CD14-positive monocyte (primary cell): ENCODE results near the gene NBPF1. TPM values are rescaled to one million over a fixed set of nuclear protein-coding genes. Genes with fewer than 3 reads are reported as not detected.
"Not testable (repeated sequence)": the region's sequence is repeated elsewhere in the genome, so short reads cannot be mapped to it uniquely, and the experiment has no call there.

Experiments used
- DNase-seq, 3 donors: peaks; one replicate each; pipeline ENCODE4 v3.0.0-alpha.2; 2011 to 2022
- H2AFZ ChIP-seq: 2 replicates; pipeline ENCODE4 v1.6.0; 2012; ENCODE audit warnings: mild to moderate bottlenecking, low read depth, low read length, inconsistent platforms; ENCODE audit not compliant: insufficient read depth, poor library complexity, severe bottlenecking
- H3K27ac ChIP-seq, 2 donors: 1 replicate in 1 of 2; 2 replicates in 1 of 2; pipeline ENCODE4 v1.5.1; 2012 to 2013; ENCODE audit warnings: low read length in 2 of 2, control low read depth in 1 of 2, inconsistent platforms in 1 of 2, low read depth in 1 of 2, mild to moderate bottlenecking in 1 of 2
- H3K27me3 ChIP-seq, 2 donors: one replicate each; pipeline versions ENCODE4 v1.6.0 to v1.6.1; 2011 to 2013; ENCODE audit warnings: low read length in 2 of 2; ENCODE audit not compliant: control insufficient read depth in 2 of 2, insufficient read depth in 2 of 2
- H3K36me3 ChIP-seq, 2 donors: replicated peaks in 1 of 2; 1 replicate in 1 of 2; 2 replicates in 1 of 2; pipeline versions ENCODE4 v1.5.1 to v1.6.1; 2012 to 2013; ENCODE audit warnings: low read length in 2 of 2, control low read depth in 1 of 2, inconsistent platforms in 1 of 2, mild to moderate bottlenecking in 1 of 2; ENCODE audit not compliant: insufficient read depth in 2 of 2, control insufficient read depth in 1 of 2
- H3K4me1 ChIP-seq, 2 donors: 1 replicate in 1 of 2; 2 replicates in 1 of 2; pipeline versions ENCODE4 v1.5.1 to v1.6.1; 2012 to 2013; ENCODE audit warnings: low read length in 2 of 2, control low read depth in 1 of 2, inconsistent platforms in 1 of 2, mild to moderate bottlenecking in 1 of 2, moderate library complexity in 1 of 2; ENCODE audit not compliant: insufficient read depth in 2 of 2, control insufficient read depth in 1 of 2
- H3K4me2 ChIP-seq: replicated peaks from 2 replicates; pipeline ENCODE3; 2012; ENCODE audit warnings: low read length, moderate library complexity, mild to moderate bottlenecking; ENCODE audit not compliant: poor library complexity, severe bottlenecking; ENCODE audit errors: extremely low read depth
- H3K4me3 ChIP-seq, 3 experiments: fragments of 200-600 bp in 1 of 3; sonication (generic) in 1 of 3; replicated peaks in 1 of 3; 1 replicate in 2 of 3; 2 replicates in 1 of 3; pipeline ENCODE4 v1.5.1; 2011 to 2013; ENCODE audit warnings: low read length in 3 of 3, mild to moderate bottlenecking in 3 of 3, control low read depth in 2 of 3, low read depth in 2 of 3, inconsistent platforms in 1 of 3, moderate library complexity in 1 of 3
- H3K79me2 ChIP-seq: 2 replicates; pipeline ENCODE4 v1.6.0; 2012; ENCODE audit warnings: mild to moderate bottlenecking, control low read depth, inconsistent platforms, low read length, moderate library complexity; ENCODE audit not compliant: insufficient read depth
- H3K9ac ChIP-seq: 2 replicates; pipeline ENCODE4 v1.6.0; 2017; ENCODE audit warnings: low read length, mild to moderate bottlenecking; ENCODE audit not compliant: insufficient read depth, poor library complexity, severe bottlenecking
- H3K9me3 ChIP-seq, 2 donors: replicated peaks in 1 of 2; 1 replicate in 1 of 2; 2 replicates in 1 of 2; pipeline versions ENCODE4 v1.5.1 to v1.6.1; 2012 to 2013; ENCODE audit warnings: low read length in 2 of 2, control low read depth in 1 of 2; ENCODE audit not compliant: control insufficient read depth in 1 of 2, insufficient read depth in 1 of 2
- H4K20me1 ChIP-seq: 2 replicates; pipeline ENCODE4 v1.6.0; 2012; ENCODE audit warnings: mild to moderate bottlenecking, low read length, control low read depth, moderate library complexity; ENCODE audit not compliant: insufficient read depth
- H3K27ac Mint-ChIP-seq, 7 donors: one replicate each; pipeline ENCODE4 v1.8.0; 2020; ENCODE audit warnings: mild to moderate bottlenecking in 7 of 7, mixed read lengths in 7 of 7, moderate library complexity in 6 of 7, inconsistent platforms in 2 of 7
- H3K27me3 Mint-ChIP-seq, 3 donors: one replicate each; pipeline ENCODE4 v1.8.0; 2021 to 2022; ENCODE audit warnings: low read depth in 3 of 3, mild to moderate bottlenecking in 3 of 3, mixed read lengths in 3 of 3, moderate library complexity in 3 of 3, inconsistent platforms in 1 of 3
- H3K36me3 Mint-ChIP-seq, 2 donors: one replicate each; pipeline ENCODE4 v1.8.0; 2020; ENCODE audit warnings: mixed read lengths in 2 of 2, inconsistent platforms in 1 of 2, mild to moderate bottlenecking in 1 of 2
- H3K4me1 Mint-ChIP-seq: one replicate; pipeline ENCODE4 v1.8.0; 2020; ENCODE audit warnings: mild to moderate bottlenecking, mixed read lengths
- H3K4me3 Mint-ChIP-seq, 2 donors: one replicate each; pipeline ENCODE4 v1.8.0; 2020; ENCODE audit warnings: mild to moderate bottlenecking in 2 of 2, mixed read lengths in 2 of 2, moderate library complexity in 1 of 2
- H3K9me3 Mint-ChIP-seq, 7 donors: one replicate each; pipeline ENCODE4 v1.8.0; 2020 to 2022; ENCODE audit warnings: mixed read lengths in 7 of 7, mild to moderate bottlenecking in 6 of 7, moderate library complexity in 6 of 7, inconsistent platforms in 2 of 7
- WGBS: methylation state at CpG from one replicate; pipeline ENCODE4 v1.1.5; 2013; ENCODE audit warnings: missing lambda C conversion rate; ENCODE audit not compliant: insufficient coverage; 5-methylcytosine and 5-hydroxymethylcytosine counted together
- intact Hi-C, 2 donors: fragments of 100-400 bp; cut with micrococcal nuclease; formaldehyde crosslinking; loops; one replicate each; pipeline versions ENCODE4 v1.15.0 to v1.15.1; 2023
- polyA plus RNA-seq, 3 donors: library from polyadenylated mRNA; depleted of rRNA in 1 of 3; unstranded in 2 of 3; stranded (reverse) in 1 of 3; fragments of 300-500 nt in 2 of 3; fragments of >200 nt in 1 of 3; fragmentation: Illumina TruSeq in 2 of 3; gene quantifications; 1 replicate in 2 of 3; 2 replicates in 1 of 3; pipeline ENCODE4 v1.2.3, GENCODE V29; 2012 to 2021
- TF ChIP-seq, protein P1 (sequence below): fragments of 200-600 bp; IDR thresholded peaks from one replicate; pipeline ENCODE4 v1.8.0; 2022; ENCODE audit warnings: antibody characterized with exemption, mild to moderate bottlenecking

The NBPF1 gene
- polyA plus RNA-seq, 3 donors = 2.6 to 9.0 (median 4.3) TPM

- H2AFZ ChIP-seq = no peak overlapping the region
- H3K4me1 ChIP-seq = no peaks in the 10 kb centered on the region
- no peaks in the 10 kb centered on the region for H3K79me2 ChIP-seq
- intact Hi-C loops = no loop called here
- Mint-ChIP-seq H3K27ac (peak overlapping the region in 1 of 7 donors; percentile 45), H3K4me3 (no peak overlapping the region), H3K36me3 (peaks cover 64 to 81% of the 10 kb centered on the region in 2 donors), H3K4me1 (no peaks in the 10 kb centered on the region), H3K27me3 (peaks cover 0 to 3% (median 2%) of the 10 kb centered on the region in 3 donors), H3K9me3 (no peaks in the 10 kb centered on the region)
- H3K9ac ChIP-seq = no peak overlapping the region
- no peaks in the 10 kb centered on the region for H3K27me3 ChIP-seq
- no peaks in the 10 kb centered on the region for H3K9me3 ChIP-seq
- no peak overlapping the region for H3K27ac ChIP-seq
- H3K4me2 ChIP-seq = no peak overlapping the region
- no peak overlapping the region for H3K4me3 ChIP-seq
- 90% methylated on average over 19 of the region's 19 CpGs for WGBS
- H3K36me3 ChIP-seq = peaks cover 91 to 96% of the 10 kb centered on the region in 2 donors
- TF ChIP-seq, protein P1, sequence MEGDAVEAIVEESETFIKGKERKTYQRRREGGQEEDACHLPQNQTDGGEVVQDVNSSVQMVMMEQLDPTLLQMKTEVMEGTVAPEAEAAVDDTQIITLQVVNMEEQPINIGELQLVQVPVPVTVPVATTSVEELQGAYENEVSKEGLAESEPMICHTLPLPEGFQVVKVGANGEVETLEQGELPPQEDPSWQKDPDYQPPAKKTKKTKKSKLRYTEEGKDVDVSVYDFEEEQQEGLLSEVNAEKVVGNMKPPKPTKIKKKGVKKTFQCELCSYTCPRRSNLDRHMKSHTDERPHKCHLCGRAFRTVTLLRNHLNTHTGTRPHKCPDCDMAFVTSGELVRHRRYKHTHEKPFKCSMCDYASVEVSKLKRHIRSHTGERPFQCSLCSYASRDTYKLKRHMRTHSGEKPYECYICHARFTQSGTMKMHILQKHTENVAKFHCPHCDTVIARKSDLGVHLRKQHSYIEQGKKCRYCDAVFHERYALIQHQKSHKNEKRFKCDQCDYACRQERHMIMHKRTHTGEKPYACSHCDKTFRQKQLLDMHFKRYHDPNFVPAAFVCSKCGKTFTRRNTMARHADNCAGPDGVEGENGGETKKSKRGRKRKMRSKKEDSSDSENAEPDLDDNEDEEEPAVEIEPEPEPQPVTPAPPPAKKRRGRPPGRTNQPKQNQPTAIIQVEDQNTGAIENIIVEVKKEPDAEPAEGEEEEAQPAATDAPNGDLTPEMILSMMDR = no peak
- no peak for DNase-seq
- no peaks in the 10 kb centered on the region for H4K20me1 ChIP-seq
Observed at GRCh38 chr1:16628361-16629111, 15.2 kb upstream of the NBPF1 start.

GRCh38 chr1:16626409-16626983, 13.1 kb upstream of the NBPF1 start:
- H3K4me3 Mint-ChIP-seq, H3K9me3 Mint-ChIP-seq, H2AFZ ChIP-seq, H3K9ac ChIP-seq, H3K27me3 ChIP-seq, H3K79me2 ChIP-seq, H3K4me1 ChIP-seq, H3K4me2 ChIP-seq, H3K27ac Mint-ChIP-seq, DNase-seq, H3K4me3 ChIP-seq, H3K27ac ChIP-seq, H3K4me1 Mint-ChIP-seq, H4K20me1 ChIP-seq, intact Hi-C loops, H3K9me3 ChIP-seq, H3K27me3 Mint-ChIP-seq: not testable (repeated sequence)
- 94% methylated on average over 10 of the region's 15 CpGs for WGBS
- peaks cover 43 to 61% of the 10 kb centered on the region in 2 donors for H3K36me3 Mint-ChIP-seq
- peaks cover 90 to 96% of the 10 kb centered on the region in 2 donors for H3K36me3 ChIP-seq
